Measurements from ENCODE around the gene ETHE1.

DNA sequence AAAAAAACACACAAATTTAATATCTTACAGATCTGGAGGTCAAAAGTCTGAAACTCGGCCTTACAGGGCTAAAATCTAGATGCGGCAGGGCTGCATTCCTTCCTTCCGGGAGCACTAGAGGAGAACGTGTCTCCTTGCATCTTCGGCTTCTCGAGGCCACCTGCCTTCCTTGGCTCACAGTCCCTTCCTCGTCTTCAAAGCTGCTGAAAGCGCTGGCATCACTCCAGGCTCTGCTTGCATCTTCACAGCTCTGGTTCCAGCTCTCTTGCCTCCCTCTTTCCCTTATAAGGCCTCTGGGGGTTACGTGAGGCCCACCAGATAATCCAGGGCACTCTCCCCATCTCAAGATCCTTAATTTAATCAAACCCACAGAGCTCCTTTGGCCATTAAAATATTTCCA, 37.8 kb upstream of the ETHE1 start:
- TF ChIP-seq, protein P1, sequence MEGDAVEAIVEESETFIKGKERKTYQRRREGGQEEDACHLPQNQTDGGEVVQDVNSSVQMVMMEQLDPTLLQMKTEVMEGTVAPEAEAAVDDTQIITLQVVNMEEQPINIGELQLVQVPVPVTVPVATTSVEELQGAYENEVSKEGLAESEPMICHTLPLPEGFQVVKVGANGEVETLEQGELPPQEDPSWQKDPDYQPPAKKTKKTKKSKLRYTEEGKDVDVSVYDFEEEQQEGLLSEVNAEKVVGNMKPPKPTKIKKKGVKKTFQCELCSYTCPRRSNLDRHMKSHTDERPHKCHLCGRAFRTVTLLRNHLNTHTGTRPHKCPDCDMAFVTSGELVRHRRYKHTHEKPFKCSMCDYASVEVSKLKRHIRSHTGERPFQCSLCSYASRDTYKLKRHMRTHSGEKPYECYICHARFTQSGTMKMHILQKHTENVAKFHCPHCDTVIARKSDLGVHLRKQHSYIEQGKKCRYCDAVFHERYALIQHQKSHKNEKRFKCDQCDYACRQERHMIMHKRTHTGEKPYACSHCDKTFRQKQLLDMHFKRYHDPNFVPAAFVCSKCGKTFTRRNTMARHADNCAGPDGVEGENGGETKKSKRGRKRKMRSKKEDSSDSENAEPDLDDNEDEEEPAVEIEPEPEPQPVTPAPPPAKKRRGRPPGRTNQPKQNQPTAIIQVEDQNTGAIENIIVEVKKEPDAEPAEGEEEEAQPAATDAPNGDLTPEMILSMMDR (IDR thresholded peaks at IDR 0.05), result no peak
- no peak for TF ChIP-seq EP300 (IDR thresholded peaks at IDR 0.05)
